Measurements from ENCODE around the gene TNNI2. TPM values are rescaled to one million over a fixed set of nuclear protein-coding genes. Genes with fewer than 3 reads are reported as not detected.
A peak's percentile ranks its signal among the peaks of the same experiment; 100 is the strongest.

Gene TNNI2
- total RNA-seq, 2 experiments from 2014 or later: 0.50 TPM; not detected in 1

- H3K36me3 Mint-ChIP-seq (ENCODE audit: low read depth): no peaks in the 10 kb centered on the region
- Histone ChIP-seq H3K4me3 (ENCODE audit: low read length) (no peak overlapping the region), H3K9me3 (ENCODE audit: control insufficient read depth in 1 of 2, insufficient read depth in 1 of 2, low read length in 2 of 2) (no peaks in the 10 kb centered on the region), H3K27me3 (ENCODE audit: control insufficient read depth in 1 of 2, insufficient read depth in 2 of 2, low read length in 2 of 2) (peaks cover 0 to 2% of the 10 kb centered on the region in 2 experiments), H3K27ac (ENCODE audit: low read depth in 1 of 2, low read length in 2 of 2) (no peak overlapping the region), H3K4me1 (ENCODE audit: insufficient read depth, low read length) (peaks cover 50% of the 10 kb centered on the region), H3K36me3 (ENCODE audit: insufficient read depth, low read length) (no peaks in the 10 kb centered on the region)
- POLR2A ChIA-PET: no interaction called here
- DNase-seq: peak in 4 of 14 experiments; percentile 4 to 69 (median 58)
- no peaks in the 10 kb centered on the region for H3K27me3 Mint-ChIP-seq
- CTCF ChIA-PET: interaction anchor here (1.4 kb wide), 1 partner anchor 162 kb away, joined by 3 read pairs; no protein-coding TSS in a partner anchor
- H3K9me3 Mint-ChIP-seq: no peaks in the 10 kb centered on the region
- TF ChIP-seq CTCF (IDR thresholded peaks at IDR 0.05): no peak
- no peak overlapping the region for H3K27ac Mint-ChIP-seq
- H3K4me1 Mint-ChIP-seq (ENCODE audit: low read depth): peaks cover 33% of the 10 kb centered on the region
- H3K4me3 Mint-ChIP-seq: no peak overlapping the region
- intact Hi-C loops (cut with DNase I, micrococcal nuclease): no loop called here
- no peak for ATAC-seq (ENCODE audit: poor library complexity)
These were observed 1.4 kb downstream of the TNNI2 start for GRCh38 chr11:1839924-1840779.

GRCh38 chr11:1840780-1841480 lies 2.1 kb downstream of the TNNI2 start:
- ChIA-PET POLR2A (interaction anchor here (3.3 kb wide), 1 partner anchor 12 kb away, joined by 15 read pairs; the partner anchor contains the start of gene LSP1), CTCF (interaction anchor here (1.4 kb wide), 1 partner anchor 161 kb away, joined by 3 read pairs; no protein-coding TSS in a partner anchor)
- no peaks in the 10 kb centered on the region for H3K36me3 Mint-ChIP-seq (ENCODE audit: low read depth)
- no peaks in the 10 kb centered on the region for H3K36me3 ChIP-seq (ENCODE audit: insufficient read depth, low read length)
- no peaks in the 10 kb centered on the region for H3K27me3 Mint-ChIP-seq
- peaks cover 58% of the 10 kb centered on the region for H3K4me1 ChIP-seq (ENCODE audit: insufficient read depth, low read length)
- ATAC-seq (ENCODE audit: poor library complexity) (no peak), DNase-seq (peak in 2 of 14 experiments; percentile 4 to 27)
- intact Hi-C loops (cut with DNase I, micrococcal nuclease): no loop called here
- peaks cover 40% of the 10 kb centered on the region for H3K4me1 Mint-ChIP-seq (ENCODE audit: low read depth)
- no peak overlapping the region for H3K27ac ChIP-seq (ENCODE audit: low read depth in 1 of 2, low read length in 2 of 2)
- no peak for TF ChIP-seq CTCF (IDR thresholded peaks at IDR 0.05)
- no peak overlapping the region for H3K4me3 Mint-ChIP-seq
- no peak overlapping the region for H3K4me3 ChIP-seq (ENCODE audit: low read length)
- no peaks in the 10 kb centered on the region for H3K27me3 ChIP-seq (ENCODE audit: control insufficient read depth in 1 of 2, insufficient read depth in 2 of 2, low read length in 2 of 2)
- no peaks in the 10 kb centered on the region for H3K9me3 ChIP-seq (ENCODE audit: control insufficient read depth in 1 of 2, insufficient read depth in 1 of 2, low read length in 2 of 2)
- H3K9me3 Mint-ChIP-seq: no peaks in the 10 kb centered on the region
- H3K27ac Mint-ChIP-seq: no peak overlapping the region

GRCh38 chr11:1841511-1842148 lies 2.8 kb downstream of the TNNI2 start:
- no peaks in the 10 kb centered on the region for H3K27me3 ChIP-seq (ENCODE audit: control insufficient read depth in 1 of 2, insufficient read depth in 2 of 2, low read length in 2 of 2)
- H3K36me3 ChIP-seq (ENCODE audit: insufficient read depth, low read length): no peaks in the 10 kb centered on the region
- TF ChIP-seq CTCF (IDR thresholded peaks at IDR 0.05): no peak
- ATAC-seq (ENCODE audit: poor library complexity) (no peak), DNase-seq (peak in 1 of 14 experiments; percentile 21)
- no peaks in the 10 kb centered on the region for H3K9me3 ChIP-seq (ENCODE audit: control insufficient read depth in 1 of 2, insufficient read depth in 1 of 2, low read length in 2 of 2)
- no peak overlapping the region for H3K4me3 Mint-ChIP-seq
- no peaks in the 10 kb centered on the region for H3K36me3 Mint-ChIP-seq (ENCODE audit: low read depth)
- no peak overlapping the region for H3K4me3 ChIP-seq (ENCODE audit: low read length)
- no peak overlapping the region for H3K27ac ChIP-seq (ENCODE audit: low read depth in 1 of 2, low read length in 2 of 2)
- H3K27ac Mint-ChIP-seq: no peak overlapping the region
- intact Hi-C loops (cut with DNase I, micrococcal nuclease): no loop called here
- H3K9me3 Mint-ChIP-seq: no peaks in the 10 kb centered on the region
- ChIA-PET POLR2A (interaction anchor here (2.0 to 3.3 kb wide), 2 partner anchors 9 to 11 kb away, joined by 6 to 15 read pairs; partner anchors contain the start of gene LSP1), CTCF (interaction anchor here (1.4 kb wide), 1 partner anchor 161 kb away, joined by 3 read pairs; no protein-coding TSS in a partner anchor)
- peaks cover 42% of the 10 kb centered on the region for H3K4me1 Mint-ChIP-seq (ENCODE audit: low read depth)
- no peaks in the 10 kb centered on the region for H3K27me3 Mint-ChIP-seq
- H3K4me1 ChIP-seq (ENCODE audit: insufficient read depth, low read length): peaks cover 65% of the 10 kb centered on the region
